ENCODE results near the gene ARHGEF17. TPM values are rescaled to one million over a fixed set of nuclear protein-coding genes. Genes with fewer than 3 reads are reported as not detected.

ARHGEF17 gene
- total RNA-seq, 1 donor from 2014 or later = 193 TPM

- Histone ChIP-seq H3K9me3 (no peaks in the 10 kb centered on the region), H3K36me3 (peaks cover 2 to 16% of the 10 kb centered on the region in 2 donors), H3K4me3 (no peak overlapping the region), H3K27ac (no peak overlapping the region), H3K27me3 (no peaks in the 10 kb centered on the region), H3K4me1 (peaks cover 0 to 4% of the 10 kb centered on the region in 2 donors)
- DNase-seq (ENCODE audit: low spot score in 2 of 2) = no peak
- intact Hi-C loops (cut with DNase I) = no loop called here
- TF ChIP-seq, protein P1, sequence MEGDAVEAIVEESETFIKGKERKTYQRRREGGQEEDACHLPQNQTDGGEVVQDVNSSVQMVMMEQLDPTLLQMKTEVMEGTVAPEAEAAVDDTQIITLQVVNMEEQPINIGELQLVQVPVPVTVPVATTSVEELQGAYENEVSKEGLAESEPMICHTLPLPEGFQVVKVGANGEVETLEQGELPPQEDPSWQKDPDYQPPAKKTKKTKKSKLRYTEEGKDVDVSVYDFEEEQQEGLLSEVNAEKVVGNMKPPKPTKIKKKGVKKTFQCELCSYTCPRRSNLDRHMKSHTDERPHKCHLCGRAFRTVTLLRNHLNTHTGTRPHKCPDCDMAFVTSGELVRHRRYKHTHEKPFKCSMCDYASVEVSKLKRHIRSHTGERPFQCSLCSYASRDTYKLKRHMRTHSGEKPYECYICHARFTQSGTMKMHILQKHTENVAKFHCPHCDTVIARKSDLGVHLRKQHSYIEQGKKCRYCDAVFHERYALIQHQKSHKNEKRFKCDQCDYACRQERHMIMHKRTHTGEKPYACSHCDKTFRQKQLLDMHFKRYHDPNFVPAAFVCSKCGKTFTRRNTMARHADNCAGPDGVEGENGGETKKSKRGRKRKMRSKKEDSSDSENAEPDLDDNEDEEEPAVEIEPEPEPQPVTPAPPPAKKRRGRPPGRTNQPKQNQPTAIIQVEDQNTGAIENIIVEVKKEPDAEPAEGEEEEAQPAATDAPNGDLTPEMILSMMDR (IDR thresholded peaks at IDR 0.05) = no peak
Observed at GRCh38 chr11:73401924-73402833, 94.1 kb downstream of the ARHGEF17 start.

DNA sequence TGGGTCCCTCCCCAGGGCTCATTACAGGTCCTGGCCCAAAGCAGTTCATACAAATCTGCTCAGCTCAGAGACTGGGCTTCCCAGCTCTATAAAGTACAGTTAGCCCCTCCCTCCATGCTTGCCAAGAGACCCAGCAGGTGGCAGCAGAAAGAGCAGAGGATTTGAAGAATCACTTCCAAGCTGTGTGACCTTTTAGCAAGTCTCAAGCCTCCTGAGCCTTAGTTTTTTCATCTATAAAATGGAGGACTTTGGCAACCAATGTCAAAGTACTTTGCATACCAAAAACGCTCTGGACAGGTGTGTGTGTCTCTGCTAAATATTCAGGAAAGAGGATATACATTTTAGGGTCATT is 94.7 kb downstream of the ARHGEF17 start:
- no peak overlapping the region for H3K4me3 ChIP-seq
- no peak overlapping the region for H3K27ac ChIP-seq
- DNase-seq (ENCODE audit: low spot score in 2 of 2) = no peak
- H3K4me1 ChIP-seq = peaks cover 0 to 4% of the 10 kb centered on the region in 2 donors
- peaks cover 6 to 22% of the 10 kb centered on the region in 2 donors for H3K36me3 ChIP-seq
- intact Hi-C loops (cut with DNase I) = no loop called here
- TF ChIP-seq, protein P1 (IDR thresholded peaks at IDR 0.05) = no peak
- no peaks in the 10 kb centered on the region for H3K9me3 ChIP-seq
- H3K27me3 ChIP-seq = no peaks in the 10 kb centered on the region

DNA sequence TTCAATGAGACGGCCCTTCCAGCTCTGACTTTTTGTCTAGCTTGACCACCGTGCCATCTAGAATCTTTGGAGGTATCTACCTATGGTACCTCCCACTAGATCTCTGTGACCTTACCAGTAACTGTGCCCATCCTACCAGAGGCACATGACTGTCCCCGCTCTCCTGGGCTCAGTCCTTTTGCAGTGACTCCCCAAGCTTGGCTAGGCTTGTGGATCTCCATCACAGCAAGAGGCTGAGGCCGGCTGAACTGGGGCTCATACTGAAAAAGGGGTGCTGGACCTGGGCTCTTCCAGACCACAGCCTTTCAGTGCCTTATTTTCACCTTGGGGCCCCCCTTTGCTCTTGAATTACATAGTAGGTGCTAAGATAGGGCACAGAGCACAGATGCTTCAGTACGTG is 95.5 kb downstream of the ARHGEF17 start:
- Histone ChIP-seq H3K27ac (no peak overlapping the region), H3K4me1 (peaks cover 0 to 4% of the 10 kb centered on the region in 2 donors), H3K9me3 (no peaks in the 10 kb centered on the region), H3K36me3 (peaks cover 11 to 25% of the 10 kb centered on the region in 2 donors), H3K4me3 (no peak overlapping the region), H3K27me3 (no peaks in the 10 kb centered on the region)
- DNase-seq (ENCODE audit: low spot score in 2 of 2) = no peak
- intact Hi-C loops (cut with DNase I) = no loop called here
- TF ChIP-seq, protein P1 (IDR thresholded peaks at IDR 0.05) = no peak

GRCh38 chr11:73404048-73404447 is 96.0 kb downstream of the ARHGEF17 start:
- no peak overlapping the region for H3K27ac ChIP-seq
- TF ChIP-seq, protein P1 (IDR thresholded peaks at IDR 0.05) = peak; percentile 32 to 60 (median 51)
- no peaks in the 10 kb centered on the region for H3K27me3 ChIP-seq
- peak in 1 of 2 donors; percentile 79 for DNase-seq (ENCODE audit: low spot score in 2 of 2)
- no peaks in the 10 kb centered on the region for H3K9me3 ChIP-seq
- H3K4me3 ChIP-seq = no peak overlapping the region
- intact Hi-C loops (cut with DNase I) = loop anchor here (1.0 kb wide), 1 partner anchor 257 kb away; no protein-coding TSS in a partner anchor
- H3K4me1 ChIP-seq = peaks cover 0 to 4% of the 10 kb centered on the region in 2 donors
- peaks cover 12 to 27% of the 10 kb centered on the region in 2 donors for H3K36me3 ChIP-seq

- Histone ChIP-seq H3K9me3 (no peaks in the 10 kb centered on the region), H3K27me3 (no peaks in the 10 kb centered on the region), H3K27ac (no peak overlapping the region), H3K36me3 (peaks cover 18 to 33% of the 10 kb centered on the region in 2 donors), H3K4me1 (no peaks in the 10 kb centered on the region), H3K4me3 (no peak overlapping the region)
- intact Hi-C loops (cut with DNase I) = loop anchor here (1.0 kb wide), 1 partner anchor 257 kb away; no protein-coding TSS in a partner anchor
- no peak for DNase-seq (ENCODE audit: low spot score in 2 of 2)
- TF ChIP-seq, protein P1 (IDR thresholded peaks at IDR 0.05) = no peak
Observed at GRCh38 chr11:73404506-73405145, 96.5 kb downstream of the ARHGEF17 start.

Measured in ascending aorta (tissue), 2 donors.